Measurements from ENCODE around the gene MPPE1. TPM values are rescaled to one million over a fixed set of nuclear protein-coding genes. Genes with fewer than 3 reads are reported as not detected.

Gene MPPE1
- polyA plus RNA-seq, 1 experiment = 31.0 TPM

DNA sequence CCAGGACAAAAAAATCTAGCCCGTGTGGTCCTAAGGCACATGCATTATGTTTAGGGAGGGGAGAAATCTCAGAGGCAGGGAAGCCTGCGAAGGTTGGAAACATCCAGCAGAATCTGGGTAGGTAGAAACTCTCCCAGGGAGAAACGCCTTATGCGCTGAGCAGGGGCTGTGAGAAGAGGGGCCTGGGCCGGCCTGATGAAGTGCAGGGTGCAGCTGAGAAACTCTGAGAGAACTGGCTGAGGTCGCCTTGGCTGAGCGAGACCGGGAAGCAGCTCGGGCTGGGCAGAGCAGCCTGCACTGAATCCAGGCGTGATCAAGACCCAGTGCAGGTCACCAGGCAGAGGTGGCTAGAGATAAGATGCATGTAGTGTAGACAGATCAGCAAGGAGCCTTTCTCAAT is 41.8 kb downstream of the MPPE1 start:
- no peaks in the 10 kb centered on the region for H3K36me3 ChIP-seq (ENCODE audit: control insufficient read depth, insufficient read depth, low read length)
- no peaks in the 10 kb centered on the region for H3K27me3 ChIP-seq (ENCODE audit: control insufficient read depth, insufficient read depth, low read length)
- TF ChIP-seq CTCF (IDR thresholded peaks at IDR 0.05; ENCODE audit: insufficient read depth, low read depth, low read length) = no peak
- CTCF ChIA-PET = no interaction called here
- DNase-seq (ENCODE audit: low read depth) = no peak
- POLR2A ChIA-PET = no interaction called here
- H3K4me3 ChIP-seq (ENCODE audit: low read depth, low read length) = no peak overlapping the region

- ChIA-PET POLR2A (no interaction called here), CTCF (interaction anchor here (2.2 kb wide), 1 partner anchor 132 kb away, joined by 7 read pairs; no protein-coding TSS in a partner anchor)
- Histone ChIP-seq H3K4me3 (ENCODE audit: low read depth, low read length) (no peak overlapping the region), H3K27me3 (ENCODE audit: control insufficient read depth, insufficient read depth, low read length) (no peaks in the 10 kb centered on the region), H3K36me3 (ENCODE audit: control insufficient read depth, insufficient read depth, low read length) (no peaks in the 10 kb centered on the region)
- no peak for DNase-seq (ENCODE audit: low read depth)
- TF ChIP-seq CTCF (IDR thresholded peaks at IDR 0.05; ENCODE audit: insufficient read depth, low read depth, low read length) = no peak
Measured at GRCh38 chr18:11865071-11865470, 43.0 kb downstream of the MPPE1 start.

DNA sequence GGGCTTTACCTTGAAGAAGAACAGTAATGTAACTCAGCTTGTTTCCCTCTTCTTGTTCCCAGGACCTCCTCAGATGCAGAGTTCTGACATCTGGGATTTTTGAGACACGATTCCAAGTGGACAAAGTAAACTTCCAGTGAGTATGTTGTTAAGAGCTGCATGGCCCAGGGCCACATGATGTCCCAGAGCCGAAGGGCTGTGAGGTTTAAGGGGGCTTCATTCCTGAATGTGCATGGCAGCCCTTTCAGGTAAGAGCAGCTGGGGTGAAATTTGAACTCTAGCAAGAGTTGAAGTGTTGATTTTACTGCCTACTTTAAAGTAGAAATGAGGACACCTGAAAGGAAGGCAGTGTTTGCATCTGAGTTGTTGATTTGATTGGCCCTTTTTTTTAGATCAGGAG is 43.6 kb downstream of the MPPE1 start:
- Histone ChIP-seq H3K4me3 (ENCODE audit: low read depth, low read length) (no peak overlapping the region), H3K27me3 (ENCODE audit: control insufficient read depth, insufficient read depth, low read length) (no peaks in the 10 kb centered on the region), H3K36me3 (ENCODE audit: control insufficient read depth, insufficient read depth, low read length) (no peaks in the 10 kb centered on the region)
- ChIA-PET POLR2A (no interaction called here), CTCF (interaction anchor here (2.2 kb wide), 1 partner anchor 132 kb away, joined by 7 read pairs; no protein-coding TSS in a partner anchor)
- DNase-seq (ENCODE audit: low read depth) = no peak
- TF ChIP-seq CTCF (IDR thresholded peaks at IDR 0.05; ENCODE audit: insufficient read depth, low read depth, low read length) = no peak

DNA sequence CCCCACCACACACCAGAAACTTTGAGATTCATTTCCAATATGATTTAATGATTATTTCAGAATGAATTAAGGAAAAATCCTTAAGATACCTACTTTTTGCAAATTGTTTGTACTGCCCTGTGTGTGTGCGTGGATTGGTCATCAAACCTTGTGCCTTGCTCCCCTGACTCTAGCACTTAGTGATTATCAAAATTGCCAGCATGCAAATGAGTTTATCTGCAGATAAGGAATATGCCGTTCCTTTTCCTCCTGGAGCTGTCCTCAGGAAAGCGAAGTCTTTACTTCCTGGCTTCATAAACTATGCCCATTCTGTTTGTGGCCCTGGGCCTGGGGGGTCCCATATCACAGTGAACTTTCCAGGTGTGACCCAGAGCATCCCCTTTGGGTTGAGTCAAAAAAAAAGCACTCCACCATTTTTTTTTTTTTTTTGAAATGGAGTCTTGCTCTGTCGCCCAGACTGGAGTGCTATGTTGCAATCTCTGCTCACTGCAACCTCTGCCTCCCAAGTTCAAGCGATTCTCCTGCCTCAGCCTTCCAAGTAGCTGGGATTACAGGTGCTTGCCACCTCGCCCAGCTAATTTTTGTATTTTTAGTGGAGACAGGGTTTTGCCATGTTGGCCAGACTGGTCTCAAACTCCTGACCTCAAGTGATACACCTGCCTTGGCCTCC is 45.5 kb downstream of the MPPE1 start:
- CTCF ChIA-PET = interaction anchor here (0.6 to 2.2 kb wide), 4 partner anchors 25 to 1302 kb away, joined by 3 to 7 read pairs (median 4); no protein-coding TSS in a partner anchor

More for the DNA sequence above, 45.5 kb downstream of the MPPE1 start:
- Histone ChIP-seq H3K27me3 (ENCODE audit: control insufficient read depth, insufficient read depth, low read length) (no peaks in the 10 kb centered on the region), H3K36me3 (ENCODE audit: control insufficient read depth, insufficient read depth, low read length) (no peaks in the 10 kb centered on the region), H3K4me3 (ENCODE audit: low read depth, low read length) (no peak overlapping the region)
- TF ChIP-seq CTCF (IDR thresholded peaks at IDR 0.05; ENCODE audit: insufficient read depth, low read depth, low read length) = no peak
- POLR2A ChIA-PET = no interaction called here
- no peak for DNase-seq (ENCODE audit: low read depth)
